GM12801 (cell line): ENCODE measurements around the gene PNKD.

ENCODE experiments used
- CTCF ChIP-seq: IDR thresholded peaks from one replicate; pipeline ENCODE4 v1.5.1; 2011; ENCODE audit warnings: control low read depth; ENCODE audit not compliant: insufficient read length; ENCODE audit errors: extremely low read depth

Gene PNKD

GRCh38 chr2:218374795-218375194 lies 104.5 kb downstream of the PNKD start:
- TF ChIP-seq CTCF: no peak

GRCh38 chr2:218375212-218375611 lies 104.9 kb downstream of the PNKD start:
- no peak for TF ChIP-seq CTCF

GRCh38 chr2:218378053-218378452 lies 107.7 kb downstream of the PNKD start:
- TF ChIP-seq CTCF: no peak

GRCh38 chr2:218381916-218382366 lies 111.6 kb downstream of the PNKD start, which contains the start of gene SLC11A1:
Gene SLC11A1, plus strand, starts transcription at chr2:218382273. Its CDS starts 96 bp downstream, at chr2:218382369.
- no peak for TF ChIP-seq CTCF

- no peak for TF ChIP-seq CTCF
Measured at GRCh38 chr2:218382785-218383184, 112.5 kb downstream of the PNKD start.

- TF ChIP-seq CTCF: no peak
Measured at GRCh38 chr2:218383892-218384519, 113.7 kb downstream of the PNKD start.

GRCh38 chr2:218384975-218385374 lies 114.7 kb downstream of the PNKD start:
- no peak for TF ChIP-seq CTCF
